Upper lobe of right lung (tissue), 1 donor: ENCODE data around the gene PCDHB8. TPM values are rescaled to one million over a fixed set of nuclear protein-coding genes. Genes with fewer than 3 reads are reported as not detected.
"Not testable (repeated sequence)": the region's sequence is repeated elsewhere in the genome, so short reads cannot be mapped to it uniquely, and the experiment has no call there.

Experiments
- ATAC-seq: fragments of 200-7000 bp; cut with Tn5 transposase; one replicate; pipeline ENCODE4 v1.9.1; 2020; ENCODE audit warnings: mild to moderate bottlenecking, moderate library complexity
- DNase-seq: peaks from one replicate; pipeline ENCODE4 v3.0.0-alpha.2; 2020
- H3K27ac ChIP-seq: fragments of 200-600 bp; one replicate; pipeline ENCODE4 v1.8.0; 2022
- H3K27me3 ChIP-seq: fragments of 200-600 bp; one replicate; pipeline ENCODE4 v1.8.0; 2022; ENCODE audit warnings: mild to moderate bottlenecking
- H3K36me3 ChIP-seq: fragments of 200-600 bp; one replicate; pipeline ENCODE4 v1.8.0; 2022
- H3K4me1 ChIP-seq: fragments of 200-600 bp; one replicate; pipeline ENCODE4 v1.8.0; 2022
- H3K4me3 ChIP-seq: fragments of 200-600 bp; one replicate; pipeline ENCODE4 v1.8.0; 2022; ENCODE audit warnings: mild to moderate bottlenecking
- H3K9me3 ChIP-seq: fragments of 200-600 bp; one replicate; pipeline ENCODE4 v1.8.0; 2022
- intact Hi-C: fragments of 100-400 bp; cut with DNase I; formaldehyde crosslinking; loops from one replicate; pipeline ENCODE4 v1.11.0; 2022
- total RNA-seq: library from RNA; stranded (reverse); fragmentation: NEBNext Ultra II Directional; extraction: Animal tissue kit (Norgen Biotek cat#: 25700); gene quantifications from one replicate; pipeline ENCODE4 v1.2.1, GENCODE V29; 2021
- TF ChIP-seq, protein P1 (sequence below): fragments of 200-600 bp; IDR thresholded peaks from one replicate; pipeline ENCODE4 v1.8.0; 2022; ENCODE audit warnings: antibody characterized with exemption
- donor health status: DM: no; HTN: yes; CAD: no; lungs with severe emphysema.

PCDHB8 gene
- total RNA-seq, 1 donor from 2014 or later, result 2.4 TPM

- intact Hi-C loops, result not testable (repeated sequence)
Measured at GRCh38 chr5:141213656-141214339, 36.2 kb downstream of the PCDHB8 start, which contains the start of gene PCDHB13. Gene PCDHB13, plus strand, starts transcription at chr5:141213919. Its CDS starts 205 bp downstream, at chr5:141214124.

GRCh38 chr5:141214583-141214982 is 37.0 kb downstream of the PCDHB8 start:
- DNase-seq, ATAC-seq, H3K27ac ChIP-seq, H3K27me3 ChIP-seq, H3K4me3 ChIP-seq, H3K36me3 ChIP-seq, H3K4me1 ChIP-seq, intact Hi-C loops, H3K9me3 ChIP-seq: not testable (repeated sequence)

More at GRCh38 chr5:141213656-141214339, 36.2 kb downstream of the PCDHB8 start, which contains the start of gene PCDHB13:
- TF ChIP-seq, protein P1, sequence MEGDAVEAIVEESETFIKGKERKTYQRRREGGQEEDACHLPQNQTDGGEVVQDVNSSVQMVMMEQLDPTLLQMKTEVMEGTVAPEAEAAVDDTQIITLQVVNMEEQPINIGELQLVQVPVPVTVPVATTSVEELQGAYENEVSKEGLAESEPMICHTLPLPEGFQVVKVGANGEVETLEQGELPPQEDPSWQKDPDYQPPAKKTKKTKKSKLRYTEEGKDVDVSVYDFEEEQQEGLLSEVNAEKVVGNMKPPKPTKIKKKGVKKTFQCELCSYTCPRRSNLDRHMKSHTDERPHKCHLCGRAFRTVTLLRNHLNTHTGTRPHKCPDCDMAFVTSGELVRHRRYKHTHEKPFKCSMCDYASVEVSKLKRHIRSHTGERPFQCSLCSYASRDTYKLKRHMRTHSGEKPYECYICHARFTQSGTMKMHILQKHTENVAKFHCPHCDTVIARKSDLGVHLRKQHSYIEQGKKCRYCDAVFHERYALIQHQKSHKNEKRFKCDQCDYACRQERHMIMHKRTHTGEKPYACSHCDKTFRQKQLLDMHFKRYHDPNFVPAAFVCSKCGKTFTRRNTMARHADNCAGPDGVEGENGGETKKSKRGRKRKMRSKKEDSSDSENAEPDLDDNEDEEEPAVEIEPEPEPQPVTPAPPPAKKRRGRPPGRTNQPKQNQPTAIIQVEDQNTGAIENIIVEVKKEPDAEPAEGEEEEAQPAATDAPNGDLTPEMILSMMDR, result peak; percentile 19
- not testable (repeated sequence) for H3K36me3 ChIP-seq, H3K27me3 ChIP-seq, H3K27ac ChIP-seq, H3K4me3 ChIP-seq, H3K9me3 ChIP-seq, DNase-seq, H3K4me1 ChIP-seq
- peak; percentile 73 for ATAC-seq

DNA sequence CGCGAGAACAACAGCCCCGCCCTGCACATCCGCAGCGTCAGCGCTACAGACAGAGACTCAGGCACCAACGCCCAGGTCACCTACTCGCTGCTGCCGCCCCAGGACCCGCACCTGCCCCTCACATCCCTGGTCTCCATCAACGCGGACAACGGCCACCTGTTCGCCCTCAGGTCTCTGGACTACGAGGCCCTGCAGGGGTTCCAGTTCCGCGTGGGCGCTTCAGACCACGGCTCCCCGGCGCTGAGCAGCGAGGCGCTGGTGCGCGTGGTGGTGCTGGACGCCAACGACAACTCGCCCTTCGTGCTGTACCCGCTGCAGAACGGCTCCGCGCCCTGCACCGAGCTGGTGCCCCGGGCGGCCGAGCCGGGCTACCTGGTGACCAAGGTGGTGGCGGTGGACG is 37.9 kb downstream of the PCDHB8 start:
- intact Hi-C loops, ATAC-seq, H3K36me3 ChIP-seq, H3K27ac ChIP-seq, H3K27me3 ChIP-seq, H3K4me3 ChIP-seq, DNase-seq, H3K4me1 ChIP-seq: not testable (repeated sequence)
- peaks cover 14% of the 10 kb centered on the region for H3K9me3 ChIP-seq

GRCh38 chr5:141216035-141216434 is 38.4 kb downstream of the PCDHB8 start:
- H3K9me3 ChIP-seq, result peaks cover 12% of the 10 kb centered on the region
- intact Hi-C loops, ATAC-seq, H3K4me3 ChIP-seq, H3K27me3 ChIP-seq, H3K27ac ChIP-seq, H3K36me3 ChIP-seq, DNase-seq, H3K4me1 ChIP-seq: not testable (repeated sequence)

- Histone ChIP-seq H3K4me1 (no peaks in the 10 kb centered on the region), H3K9me3 (peaks cover 9% of the 10 kb centered on the region), H3K27ac (no peak within 1 kb of the TSS), H3K27me3 (no peaks in the 10 kb centered on the region), H3K4me3 (no peak within 1 kb of the TSS), H3K36me3 (no peaks in the 10 kb centered on the region)
- no peak for DNase-seq
- TF ChIP-seq, protein P1, result no peak
- intact Hi-C loops, result no loop called here
- no peak for ATAC-seq
Measured at GRCh38 chr5:141223112-141223783, 45.7 kb downstream of the PCDHB8 start, which contains the start of gene PCDHB14. Gene PCDHB14, plus strand, starts transcription at chr5:141223343. Its CDS starts 163 bp downstream, at chr5:141223506.

GRCh38 chr5:141224844-141225243 is 47.3 kb downstream of the PCDHB8 start:
- H3K27me3 ChIP-seq, DNase-seq, ATAC-seq, H3K27ac ChIP-seq, H3K4me1 ChIP-seq, H3K4me3 ChIP-seq, H3K9me3 ChIP-seq, H3K36me3 ChIP-seq, intact Hi-C loops: not testable (repeated sequence)

DNA sequence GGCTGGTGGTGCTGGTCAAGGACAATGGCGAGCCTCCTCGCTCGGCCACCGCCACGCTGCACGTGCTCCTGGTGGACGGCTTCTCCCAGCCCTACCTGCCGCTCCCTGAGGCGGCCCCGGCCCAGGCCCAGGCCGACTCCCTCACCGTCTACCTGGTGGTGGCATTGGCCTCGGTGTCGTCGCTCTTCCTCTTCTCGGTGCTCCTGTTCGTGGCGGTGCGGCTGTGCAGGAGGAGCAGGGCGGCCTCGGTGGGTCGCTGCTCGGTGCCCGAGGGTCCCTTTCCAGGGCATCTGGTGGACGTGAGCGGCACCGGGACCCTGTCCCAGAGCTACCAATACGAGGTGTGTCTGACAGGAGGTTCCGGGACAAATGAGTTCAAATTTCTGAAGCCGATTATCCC is 47.8 kb downstream of the PCDHB8 start:
- H3K4me3 ChIP-seq, intact Hi-C loops, ATAC-seq, DNase-seq, H3K9me3 ChIP-seq, H3K27me3 ChIP-seq, H3K36me3 ChIP-seq, H3K4me1 ChIP-seq, H3K27ac ChIP-seq: not testable (repeated sequence)

Other genes with a start within 250 kb of the PCDHB8 start
- gene PCDHAC2, start 211.3 kb upstream of the PCDHB8 start, total RNA-seq, result 10.0 TPM
- 0.12 TPM for gene PCDHB1, start 126.4 kb upstream of the PCDHB8 start, total RNA-seq
- 3.8 TPM for gene PCDHB2, start 83.2 kb upstream of the PCDHB8 start, total RNA-seq
- 1.9 TPM for gene PCDHB3, start 77.3 kb upstream of the PCDHB8 start, total RNA-seq
- 3.0 TPM for gene PCDHB4, start 56.0 kb upstream of the PCDHB8 start, total RNA-seq
- gene PCDHB5, start 42.6 kb upstream of the PCDHB8 start, total RNA-seq, result 2.3 TPM
- gene PCDHB6, start 27.7 kb upstream of the PCDHB8 start, total RNA-seq, result 0.75 TPM
- gene PCDHB7, start 5.1 kb upstream of the PCDHB8 start, total RNA-seq, result 2.8 TPM
- gene PCDHB16, start 4.6 kb downstream of the PCDHB8 start, total RNA-seq, result 4.1 TPM
- 2.5 TPM for gene PCDHB9, start 9.4 kb downstream of the PCDHB8 start, total RNA-seq
- gene PCDHB10, start 14.6 kb downstream of the PCDHB8 start, total RNA-seq, result 2.1 TPM
- 2.0 TPM for gene PCDHB11, start 21.8 kb downstream of the PCDHB8 start, total RNA-seq
- 2.8 TPM for gene PCDHB12, start 30.9 kb downstream of the PCDHB8 start, total RNA-seq
- gene PCDHB13, start 36.1 kb downstream of the PCDHB8 start, total RNA-seq, result 3.2 TPM
- 3.0 TPM for gene PCDHB14, start 45.6 kb downstream of the PCDHB8 start, total RNA-seq
- gene PCDHB15, start 67.6 kb downstream of the PCDHB8 start, total RNA-seq, result 2.5 TPM
- 0.64 TPM for gene SLC25A2, start 126.3 kb downstream of the PCDHB8 start, total RNA-seq
- 60.4 TPM for gene TAF7, start 143.0 kb downstream of the PCDHB8 start, total RNA-seq
- gene PCDHGA1, start 152.7 kb downstream of the PCDHB8 start, total RNA-seq, result 0.46 TPM
- 2.5 TPM for gene PCDHGA2, start 161.0 kb downstream of the PCDHB8 start, total RNA-seq
- 1.7 TPM for gene PCDHGA3, start 166.0 kb downstream of the PCDHB8 start, total RNA-seq
- 2.0 TPM for gene PCDHGB1, start 172.3 kb downstream of the PCDHB8 start, total RNA-seq
- 3.9 TPM for gene PCDHGA4, start 177.2 kb downstream of the PCDHB8 start, total RNA-seq
- 3.8 TPM for gene PCDHGB2, start 182.2 kb downstream of the PCDHB8 start, total RNA-seq
- gene PCDHGA5, start 186.4 kb downstream of the PCDHB8 start, total RNA-seq, result 3.5 TPM
- 2.6 TPM for gene PCDHGB3, start 192.5 kb downstream of the PCDHB8 start, total RNA-seq
- 3.9 TPM for gene PCDHGA6, start 196.1 kb downstream of the PCDHB8 start, total RNA-seq
- 2.5 TPM for gene PCDHGA7, start 205.0 kb downstream of the PCDHB8 start, total RNA-seq
- 4.2 TPM for gene PCDHGB4, start 209.9 kb downstream of the PCDHB8 start, total RNA-seq
- 1.2 TPM for gene PCDHGA8, start 214.8 kb downstream of the PCDHB8 start, total RNA-seq
- 11.0 TPM for gene PCDHGB5, start 220.2 kb downstream of the PCDHB8 start, total RNA-seq
- gene PCDHGA9, start 225.0 kb downstream of the PCDHB8 start, total RNA-seq, result 5.4 TPM
- gene PCDHGB6, start 230.2 kb downstream of the PCDHB8 start, total RNA-seq, result 7.5 TPM
- 6.2 TPM for gene PCDHGA10, start 235.2 kb downstream of the PCDHB8 start, total RNA-seq
- gene PCDHGB7, start 239.9 kb downstream of the PCDHB8 start, total RNA-seq, result 15.4 TPM
- 2.6 TPM for gene PCDHGA11, start 243.3 kb downstream of the PCDHB8 start, total RNA-seq